MCF 10A (cell line): ENCODE data around the gene CYP19A1. TPM values are rescaled to one million over a fixed set of nuclear protein-coding genes. Genes with fewer than 3 reads are reported as not detected.

Source experiments
- BruUV-seq: library from RNA; stranded (reverse); fragments of 400-500 nt; replicated peaks from 2 replicates; lab custom pipeline; 2021; lab: Mats Ljungman, UMichigan
- CTCF ChIA-PET: fragments of 300-600 bp; sonication (Branson Sonifier 250); formaldehyde crosslinking; extraction: SDS; loops from one replicate; lab custom pipeline; 2021; ENCODE audit warnings: antibody characterized with exemption, inconsistent platforms; lab: Yijun Ruan, JAX
- POLR2A ChIA-PET: fragments of 300-600, 350-650 bp; sonication (Branson Sonifier 250); formaldehyde crosslinking; extraction: SDS; loops from one replicate; lab custom pipeline; 2020; ENCODE audit warnings: antibody characterized with exemption, inconsistent platforms; lab: Yijun Ruan, JAX
- DNase-seq: peaks from one replicate; pipeline ENCODE4 v3.0.0-alpha.2; 2018; ENCODE audit not compliant: unreplicated experiment
- H3K27ac Mint-ChIP-seq: one replicate; pipeline ENCODE4 v1.8.0; 2022; ENCODE audit warnings: mild to moderate bottlenecking, low read depth, mixed read lengths; ENCODE audit not compliant: unreplicated experiment
- H3K27me3 Mint-ChIP-seq: one replicate; pipeline ENCODE4 v1.8.0; 2022; ENCODE audit warnings: mixed read lengths; ENCODE audit not compliant: insufficient read depth, unreplicated experiment
- H3K36me3 Mint-ChIP-seq: one replicate; pipeline ENCODE4 v1.8.0; 2022; ENCODE audit warnings: mild to moderate bottlenecking, moderate library complexity, mixed read lengths; ENCODE audit not compliant: insufficient read depth, unreplicated experiment
- H3K4me1 Mint-ChIP-seq: one replicate; pipeline ENCODE4 v1.8.0; 2022; ENCODE audit warnings: mixed read lengths; ENCODE audit not compliant: insufficient read depth, unreplicated experiment
- H3K4me3 Mint-ChIP-seq: one replicate; pipeline ENCODE4 v1.8.0; 2022; ENCODE audit warnings: mild to moderate bottlenecking, moderate library complexity, mixed read lengths; ENCODE audit not compliant: unreplicated experiment
- H3K9me3 Mint-ChIP-seq: one replicate; pipeline ENCODE4 v1.8.0; 2022; ENCODE audit warnings: mixed read lengths; ENCODE audit not compliant: unreplicated experiment
- intact Hi-C: fragments of 100-400 bp; cut with micrococcal nuclease; formaldehyde crosslinking; loops from 2 replicates; pipeline ENCODE4 v1.14.1; 2022
- total RNA-seq: library from RNA; stranded (reverse); gene quantifications from 2 replicates; pipeline ENCODE4 v1.2.3, GENCODE V29; 2022
- TF ChIP-seq, protein P1 (sequence below): fragments of 200-600 bp; IDR thresholded peaks from one replicate; pipeline ENCODE4 v1.8.0; 2022; ENCODE audit warnings: antibody characterized with exemption, mild to moderate bottlenecking; ENCODE audit not compliant: unreplicated experiment

Gene CYP19A1
- total RNA-seq, 1 experiment from 2014 or later = not detected

DNA sequence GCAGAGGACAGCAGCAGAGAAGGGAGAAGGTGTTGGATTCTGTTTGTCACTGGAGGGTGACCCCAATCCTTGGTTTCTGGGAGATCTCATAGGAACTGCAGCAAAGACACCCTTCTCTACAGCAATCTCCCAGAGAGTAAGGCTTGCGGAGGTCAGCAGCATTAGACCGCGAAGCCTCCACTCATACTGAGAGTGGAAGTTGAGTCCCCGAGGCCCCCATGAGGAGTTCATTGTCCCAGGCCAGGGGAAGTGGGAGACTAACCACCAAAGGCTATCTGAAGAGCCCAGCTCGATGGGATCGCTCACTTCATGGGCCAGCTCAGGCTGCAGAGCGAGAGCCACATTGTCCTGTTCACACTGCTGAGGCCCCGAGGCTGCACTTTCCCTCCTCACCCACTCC, 47.6 kb upstream of the CYP19A1 start:
- Mint-ChIP-seq H3K9me3 (no peaks in the 10 kb centered on the region), H3K27me3 (no peaks in the 10 kb centered on the region), H3K36me3 (no peaks in the 10 kb centered on the region), H3K4me1 (peaks cover 11% of the 10 kb centered on the region), H3K27ac (no peak overlapping the region), H3K4me3 (no peak overlapping the region)
- BruUV-seq = no TSS peak
- TF ChIP-seq, protein P1, sequence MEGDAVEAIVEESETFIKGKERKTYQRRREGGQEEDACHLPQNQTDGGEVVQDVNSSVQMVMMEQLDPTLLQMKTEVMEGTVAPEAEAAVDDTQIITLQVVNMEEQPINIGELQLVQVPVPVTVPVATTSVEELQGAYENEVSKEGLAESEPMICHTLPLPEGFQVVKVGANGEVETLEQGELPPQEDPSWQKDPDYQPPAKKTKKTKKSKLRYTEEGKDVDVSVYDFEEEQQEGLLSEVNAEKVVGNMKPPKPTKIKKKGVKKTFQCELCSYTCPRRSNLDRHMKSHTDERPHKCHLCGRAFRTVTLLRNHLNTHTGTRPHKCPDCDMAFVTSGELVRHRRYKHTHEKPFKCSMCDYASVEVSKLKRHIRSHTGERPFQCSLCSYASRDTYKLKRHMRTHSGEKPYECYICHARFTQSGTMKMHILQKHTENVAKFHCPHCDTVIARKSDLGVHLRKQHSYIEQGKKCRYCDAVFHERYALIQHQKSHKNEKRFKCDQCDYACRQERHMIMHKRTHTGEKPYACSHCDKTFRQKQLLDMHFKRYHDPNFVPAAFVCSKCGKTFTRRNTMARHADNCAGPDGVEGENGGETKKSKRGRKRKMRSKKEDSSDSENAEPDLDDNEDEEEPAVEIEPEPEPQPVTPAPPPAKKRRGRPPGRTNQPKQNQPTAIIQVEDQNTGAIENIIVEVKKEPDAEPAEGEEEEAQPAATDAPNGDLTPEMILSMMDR = no peak
- ChIA-PET CTCF (interaction anchor here (0.6 to 4.8 kb wide), 4 partner anchors 100 to 223 kb away, joined by 3 to 25 read pairs (median 4); no protein-coding TSS in a partner anchor), POLR2A (no interaction called here)
- no peak for DNase-seq
- intact Hi-C loops = loop anchor here (10.0 kb wide), 1 partner anchor 471 kb away; no protein-coding TSS in a partner anchor

DNA sequence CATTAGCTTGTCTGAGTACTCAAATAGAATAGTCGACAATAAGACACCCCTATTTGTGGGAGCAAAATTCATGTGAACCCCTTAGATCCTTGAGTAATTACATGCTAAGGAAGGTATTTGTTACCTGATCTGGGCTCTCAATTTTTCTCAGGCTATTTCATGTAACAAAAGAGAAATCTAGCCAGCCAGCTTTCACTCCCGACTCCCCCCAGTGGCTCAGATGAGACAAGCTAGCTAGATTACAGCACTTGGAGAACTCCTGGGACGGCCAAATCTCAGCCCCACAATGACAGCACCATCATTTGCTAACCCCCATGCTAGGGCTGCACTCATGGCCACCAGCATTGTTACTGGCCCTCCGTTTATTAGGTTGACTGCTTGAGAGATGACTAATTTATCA, 44.4 kb upstream of the CYP19A1 start:
- Mint-ChIP-seq H3K4me3 (no peak overlapping the region), H3K9me3 (no peaks in the 10 kb centered on the region), H3K36me3 (no peaks in the 10 kb centered on the region), H3K27ac (no peak overlapping the region), H3K4me1 (peaks cover 13% of the 10 kb centered on the region), H3K27me3 (no peaks in the 10 kb centered on the region)
- TF ChIP-seq, protein P1 = peak; percentile 47
- DNase-seq = peak; percentile 65
- no TSS peak for BruUV-seq
- ChIA-PET CTCF (interaction anchor here (0.5 to 9.7 kb wide), 26 partner anchors 9 to 466 kb away, joined by 3 to 195 read pairs (median 4); no protein-coding TSS in a partner anchor), POLR2A (interaction anchor here (0.7 to 2.5 kb wide), 2 partner anchors 191 to 220 kb away, joined by 3 to 12 read pairs; no protein-coding TSS in a partner anchor)
- intact Hi-C loops = loop anchor here (10.0 kb wide), 1 partner anchor 468 kb away; no protein-coding TSS in a partner anchor

DNA sequence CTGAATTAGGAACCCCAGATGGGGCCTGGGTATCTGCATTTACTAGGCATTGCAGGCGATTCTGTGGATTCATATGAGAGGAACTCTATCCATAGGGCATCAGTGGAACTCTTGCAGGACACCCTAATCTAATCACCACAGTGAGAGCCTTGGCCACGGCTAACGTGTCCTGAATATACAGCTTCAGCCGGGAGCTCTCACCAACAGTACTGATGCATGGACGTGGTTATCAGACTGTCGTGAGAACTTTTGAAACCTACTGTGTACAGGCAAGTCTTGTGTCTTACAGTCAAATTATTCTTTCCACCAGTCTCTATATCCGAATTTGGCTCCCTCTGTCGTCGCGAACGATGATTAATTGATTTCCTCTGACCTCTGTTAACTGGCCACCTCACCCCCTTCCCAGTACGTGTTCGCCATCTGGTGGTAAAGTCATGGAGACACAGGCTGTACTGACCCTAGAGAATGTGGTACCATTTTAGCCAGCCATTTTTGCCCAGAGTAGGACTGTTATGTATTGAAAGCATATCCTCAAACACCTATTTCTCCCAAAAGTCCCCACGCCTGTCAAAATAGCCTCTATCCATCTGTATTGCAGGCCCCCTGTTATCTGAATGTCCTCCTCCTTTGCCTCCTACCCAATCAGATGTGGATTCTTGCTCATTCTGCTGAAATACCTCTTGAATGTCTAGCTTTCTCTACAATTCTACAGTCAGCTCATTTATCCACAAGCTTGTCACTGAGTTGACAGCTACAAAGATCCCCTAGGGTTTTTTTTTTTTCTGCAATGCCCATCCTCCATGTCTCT, 42.8 kb upstream of the CYP19A1 start:
- H3K9me3 Mint-ChIP-seq = no peaks in the 10 kb centered on the region
- TF ChIP-seq, protein P1 = peak; percentile 82
- H3K4me1 Mint-ChIP-seq = peaks cover 13% of the 10 kb centered on the region
- H3K27ac Mint-ChIP-seq = no peak overlapping the region
- intact Hi-C loops = loop anchor here (1.0 to 10.0 kb wide), 5 partner anchors 94 to 466 kb away; no protein-coding TSS in a partner anchor
- H3K27me3 Mint-ChIP-seq = no peaks in the 10 kb centered on the region
- BruUV-seq = no TSS peak
- ChIA-PET CTCF (interaction anchor here (0.6 to 9.7 kb wide), 54 partner anchors 8 to 735 kb away, joined by 3 to 195 read pairs (median 4); no protein-coding TSS in a partner anchor), POLR2A (interaction anchor here (2.5 kb wide), 1 partner anchor 218 kb away, joined by 12 read pairs; no protein-coding TSS in a partner anchor)
- no peaks in the 10 kb centered on the region for H3K36me3 Mint-ChIP-seq
- DNase-seq = peak; percentile 87
- H3K4me3 Mint-ChIP-seq = no peak overlapping the region

DNA sequence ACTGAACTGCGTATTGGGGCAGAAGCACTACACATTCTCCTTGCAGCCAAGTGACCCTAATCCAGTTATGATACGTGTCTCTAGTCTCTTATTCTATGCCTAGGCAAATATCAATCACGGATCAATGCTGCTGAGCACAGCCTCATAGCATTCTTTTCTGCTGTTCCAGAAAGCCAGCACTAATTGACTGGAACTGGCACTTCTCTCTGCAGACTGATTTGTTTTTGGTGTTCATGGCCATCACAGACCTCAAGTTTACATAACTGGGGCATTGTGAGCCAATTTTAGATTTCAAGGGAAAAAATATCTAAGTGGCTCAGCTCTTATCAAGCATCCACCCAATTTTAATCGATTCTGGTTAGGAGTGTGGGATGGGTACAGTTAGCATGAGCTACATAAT, 41.0 kb upstream of the CYP19A1 start:
- intact Hi-C loops = no loop called here
- Mint-ChIP-seq H3K9me3 (no peaks in the 10 kb centered on the region), H3K27me3 (no peaks in the 10 kb centered on the region), H3K27ac (no peak overlapping the region), H3K4me1 (peaks cover 13% of the 10 kb centered on the region), H3K4me3 (no peak overlapping the region), H3K36me3 (no peaks in the 10 kb centered on the region)
- CTCF ChIA-PET = interaction anchor here (0.5 to 9.7 kb wide), 8 partner anchors 13 to 329 kb away, joined by 3 to 195 read pairs (median 4); no protein-coding TSS in a partner anchor
- TF ChIP-seq, protein P1 = no peak
- POLR2A ChIA-PET = interaction anchor here (0.7 kb wide), 1 partner anchor 10 kb away, joined by 3 read pairs; no protein-coding TSS in a partner anchor
- no peak for DNase-seq
- no TSS peak for BruUV-seq
